NCI-H128 (cell line): Measurements from ENCODE around the gene RGL4.
"Not testable (repeated sequence)": the region's sequence is repeated elsewhere in the genome, so short reads cannot be mapped to it uniquely, and the experiment has no call there.

Experiments used
- DNase-seq: peaks from one replicate; lab custom pipeline; 2025; ENCODE audit not compliant: unreplicated experiment; lab: John Stamatoyannopoulos, UW

RGL4 gene

GRCh38 chr22:23728108-23728507 lies 37.3 kb downstream of the RGL4 start:
- DNase-seq = not testable (repeated sequence)

GRCh38 chr22:23737696-23738095 lies 46.9 kb downstream of the RGL4 start:
- no peak for DNase-seq

- DNase-seq = no peak
These were observed 51.9 kb downstream of the RGL4 start for GRCh38 chr22:23742505-23743264.

- DNase-seq = no peak
These were observed 52.5 kb downstream of the RGL4 start for GRCh38 chr22:23743303-23743705.

- DNase-seq = no peak
These were observed 53.2 kb downstream of the RGL4 start for GRCh38 chr22:23744001-23744400.

- DNase-seq = no peak
These were observed 53.7 kb downstream of the RGL4 start for GRCh38 chr22:23744485-23744884.

GRCh38 chr22:23745791-23746190 lies 55.0 kb downstream of the RGL4 start:
- DNase-seq = no peak
